GM20000 (cell line): ENCODE measurements around the gene ZNF787.

ENCODE experiments used
- DNase-seq: peaks from one replicate; pipeline ENCODE4 v3.0.0; 2012; ENCODE audit warnings: low spot score
- CTCF ChIP-seq: IDR thresholded peaks from 2 replicates; pipeline ENCODE4 v1.5.1; 2012; ENCODE audit warnings: mild to moderate bottlenecking, control low read depth; ENCODE audit errors: extremely low read depth, missing control alignments

ZNF787 gene

GRCh38 chr19:56119582-56119978, 1.5 kb downstream of the ZNF787 start:
- no peak for DNase-seq
- no peak for TF ChIP-seq CTCF

- no peak for TF ChIP-seq CTCF
- DNase-seq: no peak
Observed at GRCh38 chr19:56118666-56119581, 2.2 kb downstream of the ZNF787 start.

GRCh38 chr19:56117889-56118288, 3.2 kb downstream of the ZNF787 start:
- TF ChIP-seq CTCF: no peak
- no peak for DNase-seq

- no peak for TF ChIP-seq CTCF
Observed at GRCh38 chr19:56117376-56117884, 3.7 kb downstream of the ZNF787 start.

GRCh38 chr19:56116606-56117005, 4.5 kb downstream of the ZNF787 start:
- no peak for DNase-seq
- no peak for TF ChIP-seq CTCF

More at GRCh38 chr19:56117376-56117884, 3.7 kb downstream of the ZNF787 start:
- DNase-seq: no peak

GRCh38 chr19:56115490-56115889, 5.6 kb downstream of the ZNF787 start:
- TF ChIP-seq CTCF: no peak
- no peak for DNase-seq

- no peak for DNase-seq
- TF ChIP-seq CTCF: no peak
Observed at GRCh38 chr19:56114778-56115110, 6.4 kb downstream of the ZNF787 start.
